K562 (cell line): ENCODE data around the gene IRAK3. TPM values are rescaled to one million over a fixed set of nuclear protein-coding genes. Genes with fewer than 3 reads are reported as not detected.

Experiments
- ARID4B ChIP-seq: sonication (generic); formaldehyde crosslinking; IDR thresholded peaks from 2 replicates; pipeline ENCODE4 v1.8.0; 2022; ENCODE audit warnings: mild to moderate bottlenecking, missing genetic modification reagents
- BCL6 ChIP-seq: fragments of 250-450 bp; sonication (Bioruptor Pico); IDR thresholded peaks from 2 replicates; pipeline ENCODE4 v1.4.0; 2020
- CBX5 ChIP-seq: IDR thresholded peaks from 2 replicates; pipeline ENCODE4 v1.6.1; 2014; ENCODE audit warnings: low read depth, borderline replicate concordance
- GABPB2 ChIP-seq: fragments of 250-450 bp; sonication (Bioruptor Pico); conservative IDR thresholded peaks from 2 replicates; pipeline ENCODE4 v1.5.1; 2021; ENCODE audit warnings: mild to moderate bottlenecking
- HDAC2 ChIP-seq: fragments of 450-650 bp; IDR thresholded peaks from 2 replicates; pipeline ENCODE4 v1.6.1; 2016; ENCODE audit warnings: mild to moderate bottlenecking
- JUND ChIP-seq, 2 experiments: IDR thresholded peaks; 2 replicates in 1 of 2; 3 replicates in 1 of 2; pipeline ENCODE4 v1.6.1; 2011; ENCODE audit warnings: borderline replicate concordance in 2 of 2, low read depth in 2 of 2, low read length in 2 of 2, improper control_type of control experiment in 1 of 2, missing biosample characterization in 1 of 2, missing genetic modification characterization in 1 of 2, missing genetic modification reagents in 1 of 2
- KDM5B ChIP-seq: fragments of 200-600 bp; sonication (generic); IDR thresholded peaks from 2 replicates; pipeline ENCODE4 v1.6.1; 2012; ENCODE audit warnings: low read depth, mild to moderate bottlenecking, moderate library complexity, low read length, control low read depth, inconsistent platforms; ENCODE audit not compliant: insufficient replicate concordance
- MYBL2 ChIP-seq, 2 experiments: fragments of 450-650 bp in 1 of 2; sonication (generic) in 1 of 2; formaldehyde crosslinking in 1 of 2; IDR thresholded peaks; 2 replicates each; pipeline versions ENCODE4 v1.6.1 to v1.8.1; 2017 to 2022; ENCODE audit warnings: borderline replicate concordance in 1 of 2, inconsistent platforms in 1 of 2, low read depth in 1 of 2, mild to moderate bottlenecking in 1 of 2, missing genetic modification reagents in 1 of 2, moderate library complexity in 1 of 2
- NFXL1 ChIP-seq: fragments of 450-650 bp; formaldehyde crosslinking; IDR thresholded peaks from 2 replicates; pipeline ENCODE4 v1.4.0; 2021; ENCODE audit warnings: mild to moderate bottlenecking
- RBFOX2 ChIP-seq: fragments of 200-400 bp; formaldehyde crosslinking; IDR thresholded peaks from 2 replicates; pipeline ENCODE4 v1.6.1; 2017; ENCODE audit warnings: low read depth, mild to moderate bottlenecking, low read length, moderate library complexity
- RBM39 ChIP-seq: fragments of 200-400 bp; formaldehyde crosslinking; optimal IDR thresholded peaks from 2 replicates; pipeline ENCODE3; 2018; ENCODE audit warnings: low read depth, low read length
- SAFB2 ChIP-seq: fragments of 200-400 bp; formaldehyde crosslinking; IDR thresholded peaks from 2 replicates; pipeline ENCODE4 v1.6.1; 2018; ENCODE audit warnings: borderline replicate concordance, low read length, low read depth, moderate library complexity; ENCODE audit not compliant: severe bottlenecking
- SP2 ChIP-seq: IDR thresholded peaks from 2 replicates; pipeline ENCODE4 v1.6.1; 2011; ENCODE audit warnings: mild to moderate bottlenecking, low read depth, low read length, moderate library complexity; ENCODE audit not compliant: poor library complexity, severe bottlenecking; ENCODE audit errors: extremely low read depth
- THRAP3 ChIP-seq: fragments of 450-650 bp; IDR thresholded peaks from 2 replicates; pipeline ENCODE4 v1.6.1; 2016; ENCODE audit warnings: mild to moderate bottlenecking, inconsistent platforms, borderline replicate concordance
- ZC3H8 ChIP-seq: fragments of 450-650 bp; IDR thresholded peaks from 2 replicates; pipeline ENCODE4 v1.6.1; 2017
- ZFX ChIP-seq: sonication (generic); formaldehyde crosslinking; IDR thresholded peaks from 2 replicates; pipeline ENCODE4 v1.8.0; 2022; ENCODE audit warnings: mild to moderate bottlenecking, missing genetic modification reagents, moderate library complexity
- ZNF324 ChIP-seq: fragments of 250-450 bp; sonication (Bioruptor Pico); IDR thresholded peaks from 2 replicates; pipeline ENCODE4 v1.4.0; 2020; ENCODE audit warnings: mild to moderate bottlenecking
- ZNF592 ChIP-seq: fragments of 450-650 bp; IDR thresholded peaks from 2 replicates; pipeline ENCODE4 v1.6.1; 2017; ENCODE audit warnings: antibody characterized with exemption, mild to moderate bottlenecking
- polyA plus RNA-seq, 8 experiments: library from polyadenylated mRNA; depleted of rRNA in 4 of 8; stranded (reverse) in 5 of 8; unstranded in 3 of 8; fragments of >200 nt; fragmentation: Nextera tagmentation in 2 of 8; fragmentation: Illumina TruSeq in 1 of 8; extraction: Ambion mirVana in 2 of 8; extraction: Trizol in 1 of 8; gene quantifications; 2 replicates each; pipeline versions ENCODE4 v1.2.1 to v1.2.3, GENCODE V29; 2011 to 2014; ENCODE audit warnings: inconsistent platforms in 1 of 8, missing spikeins in 1 of 8
- total RNA-seq, 7 experiments: library from RNA; depleted of rRNA in 6 of 7; stranded (reverse); fragments of >200 nt in 6 of 7; fragmentation: Illumina TruSeq in 2 of 7; extraction: Trizol in 2 of 7; gene quantifications; 2 replicates each; pipeline versions ENCODE4 v1.2.1 to v1.2.3, GENCODE V29; 2011 to 2021; ENCODE audit warnings: low replicate concordance in 1 of 7

IRAK3 gene
- total and polyA plus RNA-seq, 9 of the 15 experiments (the other 6 are each of a cell fraction or from before 2014, with no cell fraction given): 0.06 to 0.09 (median 0.07) TPM; not detected in 6

- peak; percentile 66 for TF ChIP-seq ARID4B (CRISPR knock-in tag)
- TF ChIP-seq HDAC2: peak; percentile 58; the same call in 1 of the 2 replicates
- TF ChIP-seq ZNF592: peak; percentile 45; the same call in 1 of the 2 replicates
- TF ChIP-seq ZC3H8: no peak
- TF ChIP-seq BCL6: no peak
- TF ChIP-seq SP2: no peak
- TF ChIP-seq ZFX (CRISPR knock-in tag): peak; percentile 94
- peak; percentile 98 for TF ChIP-seq RBFOX2
- TF ChIP-seq JUND (IDR thresholded peaks at IDR 0.05; ENCODE audit: borderline replicate concordance, low read depth, low read length): no peak; the same call in 1 of the 2 replicates
- no peak; the same call in 2 of the 3 replicates for TF ChIP-seq JUND (tag; IDR thresholded peaks at IDR 0.05; ENCODE audit: borderline replicate concordance, low read depth, low read length)
- peak; percentile 89 for TF ChIP-seq KDM5B
- TF ChIP-seq SAFB2: no peak
- TF ChIP-seq THRAP3: no peak
- TF ChIP-seq ZNF324 (CRISPR knock-in tag): no peak
- no peak for TF ChIP-seq RBM39
- no peak for TF ChIP-seq GABPB2 (CRISPR knock-in tag)
- TF ChIP-seq MYBL2 (IDR thresholded peaks at IDR 0.05; ENCODE audit: low read depth): peak; percentile 59
- TF ChIP-seq MYBL2 (CRISPR knock-in tag; IDR thresholded peaks at IDR 0.05; ENCODE audit: borderline replicate concordance): no peak
- no peak for TF ChIP-seq NFXL1 (CRISPR knock-in tag)
- 0 out of 2 replicates have a peak, but pooled peaks have one; percentile 39 for TF ChIP-seq CBX5
Measured at GRCh38 chr12:66169221-66170170, 19.5 kb upstream of the IRAK3 start, which contains the start of gene TMBIM4 (continued).
